HG02798 (cell line): ENCODE results near the gene LRCH1.

Experiments
- ATAC-seq: cut with Tn5 transposase; IDR thresholded peaks from one replicate; pipeline ENCODE4 v1.9.1; 2021; ENCODE audit warnings: mild to moderate bottlenecking; ENCODE audit not compliant: unreplicated experiment, poor library complexity

The LRCH1 gene

DNA sequence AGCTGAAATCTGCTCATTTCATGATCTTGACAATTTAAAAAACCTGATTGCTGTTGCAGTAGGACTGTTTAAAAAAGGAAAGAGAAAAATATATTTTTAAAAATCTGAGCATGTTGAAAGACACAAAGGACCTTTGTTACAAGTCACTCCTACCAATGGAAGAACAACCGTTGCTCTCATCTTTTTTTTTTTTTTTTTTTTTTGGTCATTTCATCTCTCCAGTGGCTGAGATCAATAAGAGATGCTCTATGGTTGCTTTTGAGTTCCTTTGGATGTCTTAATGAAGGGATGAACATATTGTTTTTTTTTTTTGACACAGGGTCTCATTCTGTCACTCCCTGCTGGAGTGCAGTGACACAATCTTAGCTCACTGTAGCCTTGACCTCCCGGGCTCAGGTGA lies 29.2 kb downstream of the LRCH1 start:
- no peak for ATAC-seq

DNA sequence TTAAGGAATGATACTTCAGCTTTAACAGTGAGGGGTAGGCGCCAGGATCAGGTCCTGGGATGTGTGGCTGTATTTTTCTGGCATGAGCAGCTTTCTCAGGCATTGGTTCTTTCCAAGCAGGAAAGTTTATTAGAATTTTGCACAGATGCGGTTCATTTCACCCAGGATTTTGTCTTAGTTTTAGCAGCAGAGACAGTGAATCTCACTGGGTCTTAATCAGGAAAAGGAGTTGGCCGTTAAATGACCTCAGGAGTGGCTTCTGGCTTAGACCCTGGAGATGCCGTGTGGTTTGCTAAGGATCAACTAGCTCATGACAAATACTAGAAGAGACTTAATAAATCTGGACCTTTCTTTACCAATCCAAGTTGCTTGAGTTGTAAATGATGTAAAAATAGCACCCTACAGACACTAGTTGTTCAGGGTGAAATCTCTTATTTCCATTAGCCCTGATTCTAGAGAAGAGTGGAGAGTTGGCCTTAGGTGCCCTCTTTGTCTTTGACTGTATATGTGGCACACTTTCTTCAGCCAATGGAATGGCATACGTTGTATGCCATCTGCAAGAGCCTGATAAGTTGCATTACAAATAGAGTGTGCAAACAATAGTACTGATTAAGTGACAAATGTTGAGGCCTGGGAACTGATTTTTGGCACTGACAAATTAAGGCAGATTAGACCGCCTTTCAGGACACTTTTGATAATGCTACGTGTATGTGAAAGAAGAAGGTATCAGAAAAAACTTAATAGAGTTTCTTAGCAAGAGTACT lies 34.0 kb downstream of the LRCH1 start:
- no peak for ATAC-seq

DNA sequence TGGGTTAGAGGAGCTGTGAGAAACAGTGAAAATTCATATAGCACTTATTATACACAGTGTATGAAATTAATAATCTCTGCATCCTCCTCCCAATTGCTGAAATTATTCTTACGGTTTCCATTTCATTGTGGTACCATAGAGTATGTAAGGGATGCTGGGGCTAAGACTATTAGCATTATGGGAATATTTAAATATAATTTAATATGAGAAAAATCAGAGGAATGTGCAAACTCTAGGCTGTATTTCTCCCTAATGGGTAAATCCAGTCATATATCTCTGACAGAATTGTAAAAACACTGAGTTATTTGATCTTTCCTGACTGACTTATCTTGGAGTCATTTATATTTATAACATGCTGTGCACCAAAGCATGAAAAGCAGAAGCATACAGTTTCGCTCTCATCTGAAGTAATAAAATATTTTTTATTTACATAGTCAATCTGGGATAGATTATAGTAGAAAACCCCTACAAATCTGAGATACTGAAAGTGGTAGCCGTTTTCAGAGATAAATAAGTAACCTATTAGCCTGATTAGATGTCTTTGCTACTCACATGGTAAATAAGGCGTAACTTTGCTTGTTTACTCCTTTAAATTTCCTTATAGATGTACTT lies 34.9 kb downstream of the LRCH1 start:
- peak; percentile 41 for ATAC-seq

DNA sequence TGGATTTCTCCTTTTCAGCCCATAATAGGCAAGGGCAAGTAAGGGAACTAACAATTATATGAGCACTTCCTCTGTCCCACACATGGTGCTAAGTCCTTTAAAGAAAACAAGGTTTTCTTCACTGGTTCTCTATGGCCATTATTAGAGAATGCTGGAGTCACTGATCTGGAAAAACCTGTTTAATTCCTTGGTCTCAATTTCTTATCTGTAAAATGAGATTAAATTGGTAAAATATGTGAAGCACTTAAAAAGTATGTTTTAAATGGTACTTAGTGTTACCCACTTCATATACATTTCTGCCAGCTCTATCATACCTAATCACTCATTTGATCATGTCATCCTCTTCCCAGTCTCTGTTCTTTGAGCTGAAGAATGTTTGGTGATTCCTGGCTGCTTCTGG lies 39.4 kb downstream of the LRCH1 start:
- ATAC-seq = no peak

DNA sequence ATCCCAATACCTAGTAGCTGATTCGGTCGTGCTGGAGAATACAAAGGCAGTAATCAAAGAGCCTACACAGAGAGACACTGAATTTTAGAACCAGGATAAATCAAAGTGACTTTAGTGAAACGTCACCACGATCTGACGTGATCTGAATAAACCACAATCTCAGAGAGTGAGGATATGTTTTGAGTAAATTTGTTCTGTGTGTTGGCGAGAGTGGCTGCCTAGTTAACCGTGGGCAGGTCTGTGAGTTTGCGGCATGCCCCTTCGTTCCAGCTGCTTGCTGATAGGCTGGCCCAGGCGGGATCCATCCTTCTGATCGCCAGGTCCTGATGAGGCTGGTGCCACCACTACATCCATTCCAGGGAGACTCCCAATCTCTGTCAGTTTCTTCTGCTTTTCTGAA lies 40.4 kb downstream of the LRCH1 start:
- ATAC-seq = peak; percentile 68

DNA sequence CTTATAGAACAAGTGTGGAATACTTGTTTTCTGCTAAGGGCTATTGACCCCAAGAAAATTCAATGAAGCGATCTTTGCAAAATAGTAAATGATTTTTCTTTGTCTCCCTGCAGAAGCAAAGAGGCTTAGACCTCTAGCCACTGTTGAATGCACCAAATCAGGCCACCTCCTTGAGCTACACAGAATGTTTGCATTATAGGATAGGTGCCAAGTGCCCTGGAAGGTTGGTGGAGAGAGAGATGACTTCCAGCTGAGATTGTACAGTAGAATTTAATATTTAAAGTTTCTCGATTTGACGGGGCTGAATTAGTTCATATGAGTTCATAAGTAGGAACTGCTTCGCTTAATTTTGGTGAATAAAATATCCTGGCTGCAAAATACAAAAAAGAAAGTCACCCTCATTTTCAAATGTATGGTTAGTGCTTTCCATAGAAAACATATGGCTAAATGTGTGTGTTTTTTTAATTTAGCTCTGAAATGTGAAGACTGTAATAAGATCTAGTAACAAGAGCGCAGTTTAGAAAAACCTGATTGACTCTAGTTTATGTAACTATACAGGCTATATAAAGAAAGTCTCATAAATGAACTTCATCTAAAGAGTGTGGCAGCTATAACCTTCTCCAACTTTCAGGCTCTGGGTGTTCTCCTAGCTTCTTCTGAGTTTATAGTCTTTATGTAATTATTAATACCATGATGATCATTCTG lies 41.6 kb downstream of the LRCH1 start:
- ATAC-seq = no peak

DNA sequence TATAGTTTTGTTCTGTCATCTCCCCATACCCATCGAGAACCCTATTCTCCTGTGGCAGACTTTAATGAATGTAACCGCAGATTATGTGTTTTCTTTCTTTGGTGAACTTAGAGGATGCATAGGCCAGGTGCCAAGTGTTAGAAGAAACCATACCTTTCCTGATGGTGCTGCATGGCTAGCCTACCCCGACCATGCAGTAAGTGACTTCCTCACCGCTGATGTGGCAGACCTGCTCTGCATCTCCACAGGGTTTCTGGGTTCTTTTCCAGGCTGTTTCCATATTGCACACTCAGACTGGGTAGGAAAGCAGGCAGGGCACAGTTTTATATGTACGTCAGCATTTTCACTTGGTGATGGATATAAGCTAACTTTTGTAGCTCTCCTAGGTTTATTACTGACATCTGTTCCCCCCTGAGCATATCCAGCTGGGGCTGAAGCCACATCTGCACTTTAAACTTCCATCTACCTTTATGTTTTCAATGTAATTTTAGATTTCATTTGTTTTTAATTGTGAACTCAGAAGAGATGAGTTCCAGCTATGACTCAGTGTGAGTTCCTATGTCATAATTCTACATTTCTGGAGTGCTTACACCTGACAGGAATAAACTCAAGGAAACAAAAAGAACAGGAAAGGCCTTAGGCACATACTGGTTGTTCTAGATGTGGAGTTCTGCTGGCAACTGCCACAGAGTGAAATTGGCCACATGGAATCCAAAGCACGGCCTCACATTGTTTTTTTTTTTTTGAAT lies 42.3 kb downstream of the LRCH1 start:
- ATAC-seq = no peak

DNA sequence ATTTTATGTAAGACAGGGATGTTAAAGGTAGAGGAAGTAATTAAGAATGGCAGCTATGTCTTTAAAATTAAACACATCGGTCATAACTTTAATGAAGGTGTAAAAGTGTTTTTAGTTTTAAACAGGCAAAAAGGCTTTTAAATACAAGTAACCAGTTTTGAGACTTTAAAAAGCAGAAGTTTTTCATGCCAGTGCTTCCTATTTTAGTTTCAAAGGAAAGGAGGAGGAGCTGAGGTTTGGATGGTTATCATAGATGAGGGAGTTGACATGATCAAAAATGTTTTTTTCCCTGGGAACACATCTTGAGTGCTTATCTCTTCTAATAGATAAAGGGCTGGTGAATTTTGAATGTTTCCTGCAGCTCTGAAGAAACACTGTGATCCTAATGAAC lies 42.9 kb downstream of the LRCH1 start:
- ATAC-seq = no peak

DNA sequence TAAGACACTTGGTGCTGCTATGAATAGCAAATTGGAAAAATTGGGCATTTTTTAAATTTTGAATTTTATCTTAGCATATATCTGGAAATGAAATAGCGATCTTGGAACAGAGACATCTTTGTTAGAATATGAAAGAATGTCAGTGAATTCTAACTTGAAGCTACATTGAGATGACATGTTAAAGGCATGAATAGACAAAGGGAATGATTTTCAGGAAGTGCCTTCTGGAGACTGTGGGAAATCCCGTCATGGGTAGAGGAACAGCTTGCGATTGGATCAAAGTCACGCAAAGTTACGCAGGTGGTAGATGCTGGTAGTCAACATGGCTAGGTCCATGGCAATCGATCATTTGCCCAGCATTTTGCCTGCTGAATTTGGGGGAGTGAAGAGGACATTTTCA lies 43.5 kb downstream of the LRCH1 start:
- ATAC-seq = no peak

DNA sequence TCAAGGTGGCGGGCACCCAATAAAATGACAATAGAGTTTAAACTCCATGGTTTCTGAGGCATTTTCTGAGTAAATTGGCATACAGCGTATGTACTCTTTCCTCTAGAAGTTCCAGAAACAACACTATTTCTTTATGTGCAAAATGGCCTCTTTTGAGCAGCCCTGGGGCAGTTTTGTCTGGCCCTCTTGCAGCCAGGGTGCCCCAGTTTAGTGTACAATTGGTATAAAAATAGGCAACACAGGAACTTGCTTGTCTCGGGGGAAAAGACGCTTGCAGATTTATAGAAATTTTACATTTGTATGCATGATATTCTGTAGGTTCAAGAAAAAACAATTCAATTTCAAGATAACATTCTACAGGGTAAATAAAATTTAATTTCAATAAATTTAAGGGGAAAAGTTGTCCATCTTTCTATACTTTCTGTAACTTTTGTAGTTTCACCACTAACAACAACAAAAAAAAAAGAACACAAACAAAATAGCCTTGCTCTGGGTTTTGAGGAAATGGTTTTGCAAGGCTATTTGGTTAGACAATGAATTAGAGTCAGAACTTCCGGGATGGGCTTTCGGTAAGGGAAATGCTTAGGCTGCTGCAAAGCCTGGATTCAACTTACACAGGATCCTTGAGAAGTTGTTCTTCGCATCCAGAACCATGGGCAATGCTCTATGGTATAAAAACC lies 45.3 kb downstream of the LRCH1 start:
- peak; percentile 37 for ATAC-seq

DNA sequence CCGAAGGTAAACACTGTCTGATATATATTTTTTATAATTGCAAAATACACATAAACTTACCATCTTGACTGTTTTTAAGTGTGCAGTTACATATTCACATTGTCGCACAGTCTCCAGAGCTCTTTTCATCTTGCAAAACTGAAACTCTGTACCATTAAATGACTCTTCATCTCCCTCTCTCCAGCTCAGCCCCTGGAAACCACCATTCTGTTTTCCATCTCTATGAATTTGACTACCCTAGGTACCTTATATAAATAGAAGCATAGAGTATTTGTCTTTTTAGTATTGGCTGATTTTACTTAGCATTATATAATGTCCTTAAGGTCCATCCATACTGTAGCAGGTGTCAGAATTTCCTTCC lies 45.8 kb downstream of the LRCH1 start:
- peak; percentile 55 for ATAC-seq

DNA sequence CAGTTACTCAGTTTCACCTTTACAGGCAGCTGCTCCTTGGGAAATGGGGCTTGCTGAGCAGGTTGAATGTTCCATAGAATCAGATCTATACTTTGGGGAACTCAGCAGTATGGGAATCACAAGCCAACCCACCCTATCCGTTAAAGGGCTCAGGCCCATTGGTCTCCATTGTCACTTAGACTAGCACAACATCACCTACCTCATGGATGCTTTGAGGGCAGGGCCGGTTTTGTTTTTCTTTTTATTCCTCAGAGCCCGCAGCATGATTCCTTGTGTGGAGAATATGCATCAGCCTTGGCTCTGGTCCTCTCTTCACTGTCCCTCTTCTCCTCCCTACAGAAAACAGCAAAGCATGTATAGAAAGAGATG lies 48.0 kb downstream of the LRCH1 start:
- ATAC-seq = no peak

DNA sequence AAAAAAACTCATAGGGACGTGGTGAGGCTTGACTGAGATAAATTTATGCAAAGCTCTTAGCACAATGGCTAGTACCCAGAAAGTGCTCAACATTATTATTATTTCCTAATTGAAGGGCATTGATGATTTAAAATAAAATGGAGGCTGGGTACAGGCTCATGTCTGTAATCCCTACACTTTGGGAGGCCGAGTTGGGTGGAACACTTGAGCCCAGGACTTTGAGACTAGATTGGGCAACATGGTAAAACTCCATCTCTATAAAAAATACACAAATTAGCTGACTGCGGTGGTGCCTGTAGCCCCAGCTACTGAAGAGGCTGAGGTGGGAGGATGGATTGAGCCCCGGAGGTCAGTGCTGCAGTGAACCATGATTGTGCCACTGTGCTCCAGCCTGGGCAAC lies 49.6 kb downstream of the LRCH1 start:
- no peak for ATAC-seq

DNA sequence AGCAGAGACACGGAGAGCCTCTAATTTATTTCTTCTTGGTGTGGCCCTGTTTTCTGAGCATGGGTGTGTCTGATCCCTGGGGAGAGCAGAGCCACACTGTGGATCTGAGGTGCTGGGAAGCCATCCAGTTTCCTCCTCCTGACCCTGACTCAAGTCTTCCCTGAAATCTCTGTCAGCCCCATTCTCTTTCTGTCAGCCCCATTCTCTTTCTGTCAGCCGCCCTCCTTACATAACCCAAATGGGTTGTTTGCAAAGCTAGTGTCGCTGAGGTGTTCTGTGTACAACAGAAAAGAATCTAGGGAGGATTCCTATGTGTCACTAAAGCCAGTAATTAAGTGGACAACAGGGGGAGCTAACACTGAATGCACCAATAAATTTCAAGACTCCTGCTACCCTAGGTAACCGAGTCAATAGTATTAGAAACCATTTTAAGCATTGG lies 50.2 kb downstream of the LRCH1 start:
- no peak for ATAC-seq

DNA sequence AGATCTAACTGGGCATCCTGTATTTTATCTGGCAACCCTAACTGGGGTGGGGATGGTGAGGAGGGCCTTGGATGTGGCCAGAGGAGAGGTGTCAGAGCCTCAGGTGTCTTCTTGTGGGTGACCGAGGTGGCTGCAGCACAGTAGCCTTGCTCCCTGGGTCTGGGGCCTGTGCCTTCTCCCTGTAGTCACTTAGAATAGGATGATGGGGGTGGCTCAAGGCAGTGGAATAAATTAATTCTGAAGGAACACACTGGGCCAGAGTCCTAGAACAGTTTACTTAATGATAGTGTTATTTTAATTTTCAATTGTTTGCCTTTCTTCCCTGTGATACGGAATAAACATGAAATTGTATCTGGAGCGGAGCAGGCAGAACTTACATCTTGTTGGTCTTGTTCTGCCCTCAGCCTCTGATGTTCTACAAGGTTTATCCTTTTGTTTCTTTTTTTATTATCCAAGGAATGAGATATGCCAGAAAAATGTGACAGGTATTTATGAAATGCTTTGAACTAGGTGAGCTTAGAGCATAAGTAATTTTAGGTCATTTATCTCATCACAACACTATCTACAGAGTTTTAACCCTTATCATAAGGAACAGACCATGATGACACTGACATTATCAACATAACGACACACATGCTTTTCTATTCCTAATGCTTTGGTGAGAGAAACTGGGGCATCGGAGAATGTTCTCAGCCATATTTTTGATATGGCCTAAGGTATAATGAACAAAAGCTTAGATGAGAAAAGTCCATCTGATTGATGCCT lies 51.4 kb downstream of the LRCH1 start:
- ATAC-seq = no peak

DNA sequence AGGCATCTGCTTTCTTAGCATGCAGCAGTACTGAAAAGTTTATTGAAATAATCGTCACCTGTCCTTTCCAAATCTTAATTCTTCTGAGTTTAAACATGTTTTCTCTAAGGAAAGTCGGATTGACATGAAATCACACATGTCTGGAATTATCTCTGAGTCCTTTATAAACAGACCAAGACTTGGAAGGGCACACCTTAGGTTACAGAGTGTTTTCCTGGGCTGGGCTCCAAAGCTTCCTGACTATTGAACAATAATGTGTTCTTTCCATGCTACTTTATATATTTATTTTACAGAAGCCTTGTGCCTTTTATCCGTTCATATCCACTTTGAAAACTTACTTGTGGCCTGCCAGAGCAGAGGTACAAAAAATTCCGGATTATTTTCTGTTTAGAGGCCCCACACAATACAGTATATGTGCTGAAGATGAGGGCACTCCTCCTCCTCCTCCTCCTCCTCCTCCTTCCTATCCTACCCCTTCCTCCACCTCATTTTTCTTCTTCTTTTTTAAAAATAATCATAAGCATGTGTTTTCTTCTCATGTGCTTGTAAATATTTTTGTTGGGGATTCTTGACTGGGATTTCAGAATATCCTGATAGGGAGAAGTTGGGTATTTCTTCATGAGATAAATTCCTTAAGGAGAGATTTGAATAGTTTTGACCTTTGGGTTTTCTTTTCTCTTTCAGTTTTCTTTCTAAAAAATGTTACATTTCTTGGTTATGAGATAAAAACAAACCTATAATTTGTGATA lies 52.3 kb downstream of the LRCH1 start:
- no peak for ATAC-seq

DNA sequence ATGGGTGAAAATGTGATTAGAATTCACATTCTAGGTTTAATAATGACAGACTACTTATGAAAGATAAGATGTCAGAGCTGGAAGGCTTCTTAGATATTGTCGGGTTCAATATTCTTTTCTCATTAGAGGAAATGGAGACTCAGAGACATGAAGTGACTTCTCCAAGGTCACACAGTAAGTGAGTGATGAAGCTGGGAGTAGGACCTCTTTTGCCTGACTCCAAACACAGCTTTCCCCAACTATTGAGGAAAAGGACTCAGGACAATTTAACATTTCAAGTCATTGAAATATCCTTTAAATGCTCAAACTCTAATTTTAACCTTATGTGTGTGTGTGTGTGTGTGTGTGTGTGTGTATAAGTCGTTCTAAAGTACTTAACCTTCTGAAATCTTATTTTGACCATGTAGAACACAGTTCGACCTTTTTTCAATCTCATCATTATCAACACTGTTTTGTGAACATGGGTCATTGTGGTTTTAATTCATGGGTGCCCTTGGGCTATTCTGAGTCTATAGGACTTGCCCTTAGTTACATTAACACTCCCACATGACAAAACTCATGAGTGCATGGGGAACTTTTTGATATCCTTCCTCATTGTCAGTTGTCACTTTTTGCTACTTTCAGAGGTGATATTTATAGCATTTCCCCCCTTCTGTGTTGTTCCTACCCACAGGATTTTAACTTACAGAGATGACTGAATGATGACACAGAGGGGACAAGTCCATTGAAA lies 53.0 kb downstream of the LRCH1 start:
- peak; percentile 38 for ATAC-seq

DNA sequence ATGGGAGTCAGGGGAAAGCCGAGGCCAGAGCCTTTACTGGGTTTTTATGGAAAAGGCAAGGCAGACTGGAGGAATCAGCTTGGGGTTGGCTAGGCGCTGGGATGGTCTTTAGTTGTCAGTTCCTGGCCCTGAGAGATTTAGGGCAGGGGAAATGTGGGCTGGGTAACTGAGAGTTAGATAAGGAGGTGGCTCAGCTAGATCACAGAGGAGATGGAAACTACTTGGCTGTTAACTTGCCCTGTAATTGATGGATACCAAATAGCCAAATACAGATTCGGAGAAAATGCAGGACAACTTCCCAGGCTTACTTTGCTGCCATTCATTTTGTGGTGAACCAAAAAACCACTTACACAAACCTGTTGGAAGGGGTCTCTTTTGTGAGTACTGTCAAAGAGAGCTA lies 54.0 kb downstream of the LRCH1 start:
- ATAC-seq = no peak
